GM20431 (cell line): ENCODE results near the gene NEGR1.

Source experiments
- in situ Hi-C: fragments of 300-500 bp; cut with MseI, MboI; formaldehyde crosslinking; loops from one replicate; pipeline ENCODE4 v1.15.0; 2020; ENCODE audit warnings: low sequenced_read_pairs; ENCODE audit not compliant: unreplicated experiment

Gene NEGR1

GRCh38 chr1:71350330-71350729 lies 932.0 kb downstream of the NEGR1 start:
- in situ Hi-C loops, result no loop called here
